ENCODE results near the gene ACOXL.
"Not testable (repeated sequence)": the region's sequence is repeated elsewhere in the genome, so short reads cannot be mapped to it uniquely, and the experiment has no call there.

Gene ACOXL

GRCh38 chr2:110852541-110853263 is 120.3 kb downstream of the ACOXL start:
- DNase-seq (ENCODE audit: extremely low read depth in 1 of 2, low read depth in 1 of 2), result peak in 1 of 2 donors; percentile 23

GRCh38 chr2:110853516-110853915 is 121.1 kb downstream of the ACOXL start:
- DNase-seq (ENCODE audit: extremely low read depth in 1 of 2, low read depth in 1 of 2), result no peak

- DNase-seq (ENCODE audit: extremely low read depth in 1 of 2, low read depth in 1 of 2), result no peak
Measured at GRCh38 chr2:110853948-110854347, 121.6 kb downstream of the ACOXL start.

GRCh38 chr2:110854355-110855081 is 122.1 kb downstream of the ACOXL start:
- no peak for DNase-seq (ENCODE audit: extremely low read depth in 1 of 2, low read depth in 1 of 2)

- not testable (repeated sequence) for DNase-seq (ENCODE audit: extremely low read depth in 1 of 2, low read depth in 1 of 2)
Measured at GRCh38 chr2:110855841-110856240, 123.5 kb downstream of the ACOXL start.

GRCh38 chr2:110858135-110858725 is 125.9 kb downstream of the ACOXL start:
- DNase-seq (ENCODE audit: extremely low read depth in 1 of 2, low read depth in 1 of 2), result peak; percentile 34 to 40

GRCh38 chr2:110858993-110859701 is 126.8 kb downstream of the ACOXL start:
- no peak for DNase-seq (ENCODE audit: extremely low read depth in 1 of 2, low read depth in 1 of 2)

GRCh38 chr2:110860630-110861029 is 128.3 kb downstream of the ACOXL start:
- no peak for DNase-seq (ENCODE audit: extremely low read depth in 1 of 2, low read depth in 1 of 2)

- no peak for DNase-seq (ENCODE audit: extremely low read depth in 1 of 2, low read depth in 1 of 2)
Measured at GRCh38 chr2:110861616-110862260, 129.4 kb downstream of the ACOXL start.

- DNase-seq (ENCODE audit: extremely low read depth in 1 of 2, low read depth in 1 of 2), result no peak
Measured at GRCh38 chr2:110863726-110864125, 131.4 kb downstream of the ACOXL start.

- DNase-seq (ENCODE audit: extremely low read depth in 1 of 2, low read depth in 1 of 2), result no peak
Measured at GRCh38 chr2:110864176-110864575, 131.8 kb downstream of the ACOXL start.

GRCh38 chr2:110864731-110865130 is 132.4 kb downstream of the ACOXL start:
- DNase-seq (ENCODE audit: extremely low read depth in 1 of 2, low read depth in 1 of 2), result no peak

GRCh38 chr2:110865188-110865587 is 132.8 kb downstream of the ACOXL start:
- DNase-seq (ENCODE audit: extremely low read depth in 1 of 2, low read depth in 1 of 2), result no peak

- DNase-seq (ENCODE audit: extremely low read depth in 1 of 2, low read depth in 1 of 2), result no peak
Measured at GRCh38 chr2:110866045-110866444, 133.7 kb downstream of the ACOXL start.

GRCh38 chr2:110866466-110866865 is 134.1 kb downstream of the ACOXL start:
- DNase-seq (ENCODE audit: extremely low read depth in 1 of 2, low read depth in 1 of 2), result no peak

- DNase-seq (ENCODE audit: extremely low read depth in 1 of 2, low read depth in 1 of 2), result no peak
Measured at GRCh38 chr2:110867078-110867477, 134.7 kb downstream of the ACOXL start.

- DNase-seq (ENCODE audit: extremely low read depth in 1 of 2, low read depth in 1 of 2), result no peak
Measured at GRCh38 chr2:110868971-110869370, 136.6 kb downstream of the ACOXL start.

- no peak for DNase-seq (ENCODE audit: extremely low read depth in 1 of 2, low read depth in 1 of 2)
Measured at GRCh38 chr2:110869472-110870446, 137.4 kb downstream of the ACOXL start.

GRCh38 chr2:110870545-110870944 is 138.2 kb downstream of the ACOXL start:
- DNase-seq (ENCODE audit: extremely low read depth in 1 of 2, low read depth in 1 of 2), result no peak

GRCh38 chr2:110871637-110872036 is 139.3 kb downstream of the ACOXL start:
- DNase-seq (ENCODE audit: extremely low read depth in 1 of 2, low read depth in 1 of 2), result no peak
